HL-60 (cell line): ENCODE results near the gene SDHA.
"Not testable (repeated sequence)": the region's sequence is repeated elsewhere in the genome, so short reads cannot be mapped to it uniquely, and the experiment has no call there.

Experiments used
- DNase-seq, 2 experiments: peaks; one replicate each; pipeline ENCODE4 v3.0.0-alpha.2; 2010 to 2020; ENCODE audit warnings: low read depth in 1 of 2, low spot score in 1 of 2
- H3K27ac ChIP-seq: fragments of 250-450 bp; sonication (Bioruptor Pico); replicated peaks from 2 replicates; pipeline ENCODE4 v1.5.1; 2020; ENCODE audit warnings: mild to moderate bottlenecking, moderate library complexity
- H3K27me3 ChIP-seq: fragments of 250-450 bp; sonication (Bioruptor Pico); 2 replicates; pipeline ENCODE4 v1.5.1; 2021; ENCODE audit warnings: mild to moderate bottlenecking, moderate library complexity; ENCODE audit not compliant: insufficient read depth, poor library complexity, severe bottlenecking
- H3K4me3 ChIP-seq: replicated peaks from 2 replicates; pipeline ENCODE4 v1.5.1; 2011; ENCODE audit warnings: mild to moderate bottlenecking, control low read depth, low read length; ENCODE audit not compliant: insufficient read depth
- CTCF ChIP-seq: IDR thresholded peaks from one replicate; pipeline ENCODE4 v1.5.1; 2011; ENCODE audit warnings: low read length, control low read depth, inconsistent platforms; ENCODE audit not compliant: insufficient read depth
- GABPA ChIP-seq: IDR thresholded peaks from 2 replicates; pipeline ENCODE4 v1.6.1; 2012; ENCODE audit warnings: low read depth
- POLR2AphosphoS5 ChIP-seq: IDR thresholded peaks from 2 replicates; pipeline ENCODE4 v1.6.1; 2012; ENCODE audit warnings: low read depth
- SPI1 ChIP-seq: IDR thresholded peaks from 2 replicates; pipeline ENCODE4 v1.6.1; 2012; ENCODE audit warnings: low read depth, mild to moderate bottlenecking, borderline replicate concordance
- TF ChIP-seq, protein P1 (sequence below): IDR thresholded peaks from 2 replicates; pipeline ENCODE4 v1.6.1; 2012; ENCODE audit warnings: low read depth; ENCODE audit not compliant: insufficient replicate concordance

The SDHA gene

GRCh38 chr5:270340-270739 is 52.2 kb downstream of the SDHA start:
- Histone ChIP-seq H3K4me3 (no peak overlapping the region), H3K27ac (no peak overlapping the region)
- DNase-seq, result no peak

DNA sequence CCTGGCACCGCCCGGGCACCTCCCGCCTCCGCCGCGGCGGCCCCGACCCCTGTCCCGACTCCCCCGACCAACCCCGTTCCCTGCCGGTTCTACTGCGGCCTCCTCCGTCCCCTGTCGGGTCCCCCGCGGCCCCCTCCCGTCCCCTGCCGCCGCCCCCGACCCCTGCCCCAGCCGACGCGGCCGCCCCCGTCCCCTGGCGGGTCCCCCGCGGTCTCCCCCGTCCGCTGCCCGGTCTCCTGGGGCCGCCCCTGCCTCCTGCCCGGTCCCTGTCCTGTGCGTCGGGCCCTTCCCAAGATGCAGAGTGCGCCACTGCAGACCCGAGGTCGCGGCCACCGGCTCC is 53.7 kb downstream of the SDHA start:
- not testable (repeated sequence) for DNase-seq, H3K27me3 ChIP-seq
- Histone ChIP-seq H3K4me3 (peak overlapping the region; percentile 85), H3K27ac (peak overlapping the region; percentile 73)

More at GRCh38 chr5:270340-270739, 52.2 kb downstream of the SDHA start:
- H3K27me3 ChIP-seq, result no peaks in the 10 kb centered on the region
- TF ChIP-seq SPI1 (no peak), CTCF (no peak), POLR2AphosphoS5 (no peak), GABPA (no peak)
- TF ChIP-seq, protein P1, sequence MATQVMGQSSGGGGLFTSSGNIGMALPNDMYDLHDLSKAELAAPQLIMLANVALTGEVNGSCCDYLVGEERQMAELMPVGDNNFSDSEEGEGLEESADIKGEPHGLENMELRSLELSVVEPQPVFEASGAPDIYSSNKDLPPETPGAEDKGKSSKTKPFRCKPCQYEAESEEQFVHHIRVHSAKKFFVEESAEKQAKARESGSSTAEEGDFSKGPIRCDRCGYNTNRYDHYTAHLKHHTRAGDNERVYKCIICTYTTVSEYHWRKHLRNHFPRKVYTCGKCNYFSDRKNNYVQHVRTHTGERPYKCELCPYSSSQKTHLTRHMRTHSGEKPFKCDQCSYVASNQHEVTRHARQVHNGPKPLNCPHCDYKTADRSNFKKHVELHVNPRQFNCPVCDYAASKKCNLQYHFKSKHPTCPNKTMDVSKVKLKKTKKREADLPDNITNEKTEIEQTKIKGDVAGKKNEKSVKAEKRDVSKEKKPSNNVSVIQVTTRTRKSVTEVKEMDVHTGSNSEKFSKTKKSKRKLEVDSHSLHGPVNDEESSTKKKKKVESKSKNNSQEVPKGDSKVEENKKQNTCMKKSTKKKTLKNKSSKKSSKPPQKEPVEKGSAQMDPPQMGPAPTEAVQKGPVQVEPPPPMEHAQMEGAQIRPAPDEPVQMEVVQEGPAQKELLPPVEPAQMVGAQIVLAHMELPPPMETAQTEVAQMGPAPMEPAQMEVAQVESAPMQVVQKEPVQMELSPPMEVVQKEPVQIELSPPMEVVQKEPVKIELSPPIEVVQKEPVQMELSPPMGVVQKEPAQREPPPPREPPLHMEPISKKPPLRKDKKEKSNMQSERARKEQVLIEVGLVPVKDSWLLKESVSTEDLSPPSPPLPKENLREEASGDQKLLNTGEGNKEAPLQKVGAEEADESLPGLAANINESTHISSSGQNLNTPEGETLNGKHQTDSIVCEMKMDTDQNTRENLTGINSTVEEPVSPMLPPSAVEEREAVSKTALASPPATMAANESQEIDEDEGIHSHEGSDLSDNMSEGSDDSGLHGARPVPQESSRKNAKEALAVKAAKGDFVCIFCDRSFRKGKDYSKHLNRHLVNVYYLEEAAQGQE, result no peak

DNA sequence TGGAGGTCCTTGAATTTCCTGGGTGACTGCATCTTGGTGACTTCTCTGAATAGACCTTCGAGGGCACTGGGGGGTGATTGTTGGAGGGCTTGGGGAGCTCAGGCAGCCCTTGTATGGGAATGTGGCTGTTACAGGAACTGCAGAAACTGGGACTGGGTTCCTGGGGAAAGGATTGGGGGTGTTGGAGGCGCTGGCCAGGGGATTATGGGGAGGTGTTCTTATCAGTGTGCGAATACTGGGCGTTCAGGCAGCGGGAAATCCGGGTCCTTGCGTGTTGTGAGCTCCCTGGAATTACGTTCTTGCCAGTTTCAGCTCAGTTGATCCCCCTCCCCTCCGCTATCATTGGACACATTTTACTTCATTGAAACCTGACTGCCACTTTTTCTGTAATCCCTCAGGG is 55.0 kb downstream of the SDHA start:
- DNase-seq, H3K27ac ChIP-seq, H3K27me3 ChIP-seq: not testable (repeated sequence)
- H3K4me3 ChIP-seq, result peak overlapping the region; percentile 22

DNA sequence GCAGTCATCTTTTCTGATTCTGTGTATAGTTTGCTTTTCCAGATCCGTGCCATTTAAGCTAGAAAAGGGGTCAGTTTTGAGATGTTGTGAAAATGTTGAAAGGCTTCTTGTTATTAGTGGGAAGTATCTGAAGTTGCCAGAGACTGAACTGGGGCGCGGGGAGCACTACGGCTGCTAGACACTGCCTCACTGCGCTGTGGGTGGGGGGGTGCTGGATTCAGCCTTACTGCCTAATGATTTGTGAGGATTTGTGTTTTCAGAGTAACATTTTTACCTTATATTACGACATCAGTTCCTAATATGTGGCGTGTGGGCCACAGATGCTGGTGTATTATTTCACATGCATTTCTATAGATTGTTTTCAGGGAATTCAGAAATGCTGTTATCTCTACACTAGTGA is 55.4 kb downstream of the SDHA start:
- H3K27me3 ChIP-seq, result not testable (repeated sequence)
- peak overlapping the region; percentile 22 for H3K4me3 ChIP-seq

GRCh38 chr5:274346-274745 is 56.2 kb downstream of the SDHA start:
- not testable (repeated sequence) for DNase-seq, H3K27ac ChIP-seq, H3K27me3 ChIP-seq, H3K4me3 ChIP-seq

More for the DNA sequence above, 55.4 kb downstream of the SDHA start:
- not testable (repeated sequence) for H3K27ac ChIP-seq, DNase-seq

- DNase-seq, result no peak
- Histone ChIP-seq H3K4me3 (no peak overlapping the region), H3K27me3 (no peaks in the 10 kb centered on the region), H3K27ac (no peak overlapping the region)
- no peak for TF ChIP-seq SPI1
- TF ChIP-seq, protein P1, result no peak
- no peak for TF ChIP-seq GABPA
- TF ChIP-seq CTCF, result no peak
- TF ChIP-seq POLR2AphosphoS5, result no peak
These were observed 60.5 kb downstream of the SDHA start for GRCh38 chr5:278646-279045.

DNA sequence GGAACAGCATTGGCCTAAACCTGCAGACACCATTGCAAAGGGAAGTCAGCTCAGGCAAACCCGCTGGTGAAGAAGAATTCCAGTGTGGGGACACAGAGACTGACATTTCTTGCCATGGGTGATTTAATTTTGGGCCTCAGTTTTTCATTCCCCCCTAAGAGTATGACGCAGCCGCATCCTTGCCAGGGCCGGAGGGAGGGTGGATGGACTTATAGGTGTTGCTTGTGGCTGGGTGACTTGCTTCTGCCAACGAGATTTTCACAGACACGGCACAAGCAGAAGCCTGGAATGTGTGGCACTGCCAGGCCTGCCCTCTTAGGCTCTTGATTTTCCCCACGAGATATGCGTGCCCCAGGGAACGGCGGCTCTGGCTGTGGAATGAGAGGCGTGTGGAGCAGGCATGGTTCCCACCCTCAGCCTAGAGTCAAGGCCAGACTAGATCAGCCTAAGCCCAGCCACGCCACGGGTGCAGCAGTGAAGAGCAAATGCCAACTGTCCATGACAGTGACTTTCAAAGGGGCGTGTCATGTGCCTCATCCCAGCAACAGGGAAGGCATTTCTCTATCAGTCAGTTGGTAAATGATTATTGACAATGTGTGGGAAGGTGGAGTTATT is 61.0 kb downstream of the SDHA start:
- not testable (repeated sequence) for H3K27me3 ChIP-seq, DNase-seq, H3K4me3 ChIP-seq, H3K27ac ChIP-seq
